Liver (tissue), 3 donors: Measurements from ENCODE around the gene ZNF276.

Experiments
- HNF4G ChIP-seq: IDR thresholded peaks from 2 replicates; pipeline ENCODE4 v1.6.1; 2016; ENCODE audit warnings: antibody characterized with exemption
- MAX ChIP-seq: IDR thresholded peaks from 2 replicates; pipeline ENCODE4 v1.6.1; 2016; ENCODE audit warnings: antibody characterized with exemption
- RXRA ChIP-seq, 2 donors: IDR thresholded peaks; 2 replicates each; pipeline ENCODE4 v1.6.1; 2017 to 2018; ENCODE audit warnings: antibody characterized with exemption in 2 of 2, mild to moderate bottlenecking in 1 of 2
- TF ChIP-seq, protein P1 (sequence below): fragments of 150-350 bp; IDR thresholded peaks from 2 replicates; pipeline ENCODE4 v1.5.1; 2017; ENCODE audit warnings: improper control_type of control experiment, low read depth, low read length; ENCODE audit not compliant: missing input control
- donor health status: healthy.
- donor health status: healthy.

DNA sequence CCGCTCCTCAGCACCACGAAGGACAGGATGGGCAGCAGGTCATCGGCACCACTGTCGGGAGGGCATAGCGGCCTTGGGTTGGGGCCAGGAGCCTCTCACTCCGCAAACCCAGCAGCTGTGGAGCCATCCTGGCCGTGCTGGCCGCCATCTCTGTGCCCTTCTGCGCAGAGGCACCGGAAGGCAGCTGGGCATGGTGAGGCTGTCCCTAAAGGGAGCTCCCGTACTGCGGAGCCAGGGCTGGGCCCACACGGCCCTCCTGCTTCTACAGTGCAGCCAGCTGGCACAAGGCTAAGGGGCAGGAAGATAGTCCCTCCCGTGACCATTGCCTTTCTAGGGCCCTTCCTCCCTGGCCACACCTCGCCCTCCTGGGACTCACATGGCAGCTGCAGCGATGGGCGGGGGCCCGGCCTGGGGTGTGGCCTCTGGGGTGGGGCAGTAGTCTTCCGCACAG, 12.8 kb upstream of the ZNF276 start:
- TF ChIP-seq, protein P1, sequence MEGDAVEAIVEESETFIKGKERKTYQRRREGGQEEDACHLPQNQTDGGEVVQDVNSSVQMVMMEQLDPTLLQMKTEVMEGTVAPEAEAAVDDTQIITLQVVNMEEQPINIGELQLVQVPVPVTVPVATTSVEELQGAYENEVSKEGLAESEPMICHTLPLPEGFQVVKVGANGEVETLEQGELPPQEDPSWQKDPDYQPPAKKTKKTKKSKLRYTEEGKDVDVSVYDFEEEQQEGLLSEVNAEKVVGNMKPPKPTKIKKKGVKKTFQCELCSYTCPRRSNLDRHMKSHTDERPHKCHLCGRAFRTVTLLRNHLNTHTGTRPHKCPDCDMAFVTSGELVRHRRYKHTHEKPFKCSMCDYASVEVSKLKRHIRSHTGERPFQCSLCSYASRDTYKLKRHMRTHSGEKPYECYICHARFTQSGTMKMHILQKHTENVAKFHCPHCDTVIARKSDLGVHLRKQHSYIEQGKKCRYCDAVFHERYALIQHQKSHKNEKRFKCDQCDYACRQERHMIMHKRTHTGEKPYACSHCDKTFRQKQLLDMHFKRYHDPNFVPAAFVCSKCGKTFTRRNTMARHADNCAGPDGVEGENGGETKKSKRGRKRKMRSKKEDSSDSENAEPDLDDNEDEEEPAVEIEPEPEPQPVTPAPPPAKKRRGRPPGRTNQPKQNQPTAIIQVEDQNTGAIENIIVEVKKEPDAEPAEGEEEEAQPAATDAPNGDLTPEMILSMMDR: no peak
- TF ChIP-seq HNF4G (no peak), MAX (no peak), RXRA (IDR thresholded peaks at IDR 0.05) (no peak)
